Gastrocnemius medialis (tissue), 4 donors: ENCODE measurements around the gene GRHPR. TPM values are rescaled to one million over a fixed set of nuclear protein-coding genes. Genes with fewer than 3 reads are reported as not detected.

Source experiments
- ATAC-seq, 2 donors: fragments of 150-250 bp; one replicate each; pipeline ENCODE4 v1.9.1; 2016
- DNase-seq, 2 donors: peaks; one replicate each; pipeline ENCODE4 v3.0.0-alpha.2; 2019
- H3K27ac ChIP-seq, 4 donors: fragments of 200-600 bp; sonication (generic); 1 replicate in 1 of 4; 2 replicates in 3 of 4; pipeline ENCODE4 v1.5.1; 2016 to 2018; ENCODE audit warnings: mild to moderate bottlenecking in 2 of 4, moderate library complexity in 1 of 4
- H3K27me3 ChIP-seq, 3 donors: fragments of 200-600 bp; sonication (generic) in 2 of 3; 1 replicate in 1 of 3; 2 replicates in 2 of 3; pipeline versions ENCODE4 v1.5.1 to v1.6.0; 2016 to 2019; ENCODE audit warnings: mild to moderate bottlenecking in 1 of 3, moderate library complexity in 1 of 3
- H3K36me3 ChIP-seq, 2 donors: fragments of 200-600 bp; sonication (generic) in 1 of 2; one replicate each; pipeline ENCODE4 v1.5.1; 2017 to 2018
- H3K4me1 ChIP-seq, 2 donors: fragments of 200-600 bp; sonication (generic) in 1 of 2; one replicate each; pipeline ENCODE4 v1.5.1; 2016 to 2017; ENCODE audit warnings: mild to moderate bottlenecking in 2 of 2
- H3K4me3 ChIP-seq, 4 donors: fragments of 200-600 bp; sonication (generic) in 3 of 4; 1 replicate in 1 of 4; 2 replicates in 3 of 4; pipeline ENCODE4 v1.5.1; 2016 to 2019; ENCODE audit warnings: mild to moderate bottlenecking in 2 of 4
- H3K9me3 ChIP-seq, 3 donors: fragments of 200-600 bp; sonication (generic) in 2 of 3; 1 replicate in 1 of 3; 2 replicates in 2 of 3; pipeline ENCODE4 v1.5.1; 2016 to 2019
- CTCF ChIP-seq, 5 experiments: fragments of 450-650 bp in 3 of 5; fragments of 200-600 bp in 2 of 5; sonication (generic) in 2 of 5; IDR thresholded peaks in 4 of 5; conservative IDR thresholded peaks in 1 of 5; 1 replicate in 4 of 5; 2 replicates in 1 of 5; pipeline ENCODE4 v1.5.1; 2016 to 2019; ENCODE audit warnings: antibody characterized with exemption in 5 of 5, mild to moderate bottlenecking in 3 of 5, moderate library complexity in 3 of 5
- POLR2A ChIP-seq, 2 donors: fragments of 450-650 bp; IDR thresholded peaks; one replicate each; pipeline ENCODE4 v1.6.1; 2017; ENCODE audit warnings: antibody characterized with exemption in 2 of 2, mild to moderate bottlenecking in 2 of 2, moderate library complexity in 2 of 2
- in situ Hi-C, 4 donors: fragments of 200-750 bp; cut with MboI; loops; one replicate each; pipeline versions ENCODE4 v1.15.0 to v1.8.0; 2017; ENCODE audit warnings: low sequenced_read_pairs in 4 of 4
- intact Hi-C: fragments of 100-400 bp; cut with DNase I; formaldehyde crosslinking; loops from one replicate; pipeline ENCODE4 v1.15.1; 2023; ENCODE audit warnings: low total_unique reads
- total RNA-seq, 4 donors: library from RNA; depleted of rRNA; stranded (reverse); fragments of >200 nt; gene quantifications; one replicate each; pipeline versions ENCODE4 v1.1.0 to v1.2.3, GENCODE V29; 2016

The GRHPR gene
- total RNA-seq, 4 donors from 2014 or later: 119 to 138 (median 128) TPM

DNA sequence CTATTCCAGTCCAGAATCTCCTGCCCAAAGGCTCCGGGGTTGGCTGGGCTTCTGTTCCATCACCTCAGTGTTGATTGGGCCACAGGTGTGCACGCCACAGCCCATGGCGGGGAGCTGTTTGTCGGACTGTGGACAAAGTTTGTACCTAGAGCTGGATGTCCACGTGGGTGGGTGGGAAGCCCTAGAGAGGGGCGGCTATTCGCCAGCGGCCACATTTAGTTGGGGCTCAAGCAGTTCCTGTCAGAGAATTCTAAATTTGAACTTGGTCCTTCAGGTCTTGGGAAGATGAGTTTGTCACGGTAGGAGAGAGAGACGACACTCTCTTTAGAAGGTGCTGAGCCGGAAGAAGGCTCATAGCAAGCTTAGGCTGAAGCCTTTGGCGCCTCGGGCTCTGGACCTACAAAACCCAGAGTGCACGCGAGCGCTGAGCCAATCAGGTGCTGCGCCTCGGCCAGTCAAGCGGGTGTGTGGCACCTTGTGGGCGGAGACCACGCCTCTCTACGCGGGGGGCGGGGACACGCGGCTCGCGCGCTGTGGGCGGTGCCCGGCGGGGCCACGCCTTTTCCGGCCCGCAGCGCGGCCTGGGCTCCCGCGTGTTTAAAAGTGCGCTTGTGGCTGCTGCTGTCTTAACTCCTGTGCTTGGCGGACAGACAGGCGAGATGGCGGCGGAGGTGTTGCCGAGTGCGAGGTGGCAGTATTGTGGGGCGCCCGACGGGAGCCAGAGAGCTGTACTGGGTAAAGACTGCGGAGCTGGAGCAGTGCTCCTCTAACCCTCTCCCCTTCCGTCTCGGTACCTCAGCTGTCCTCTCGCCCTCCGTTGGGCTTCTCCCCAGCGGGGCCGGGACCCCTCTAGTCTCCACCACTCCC, 63.1 kb downstream of the GRHPR start, which contains the start of gene POLR1E:
Gene POLR1E (plus strand): TSS at position 560 of the 867 bp plus-strand sequence. CDS start 100 bp downstream, at position 660.
- Histone ChIP-seq H3K4me3 (peak within 1 kb of the TSS; percentile 75 to 89 (median 82)), H3K27ac (peak within 1 kb of the TSS; percentile 85 to 89 (median 88)), H3K9me3 (no peaks in the 10 kb centered on the region), H3K4me1 (peaks cover 21 to 26% of the 10 kb centered on the region in 2 donors), H3K27me3 (no peaks in the 10 kb centered on the region), H3K36me3 (peaks cover 0 to 18% of the 10 kb centered on the region in 2 donors)
- TF ChIP-seq POLR2A (IDR thresholded peaks at IDR 0.05) (peak; percentile 77 to 80), CTCF (IDR thresholded peaks at IDR 0.05 in 4 of 5, conservative IDR thresholded peaks at IDR 0.05 in 1 of 5) (no peak)
- in situ Hi-C loops (loop anchor here in 2 of 4 donors (10.0 kb wide), 2 partner anchors 71 to 89 kb away; partner anchors contain the start of gene FBXO10 (in 1 of the 2)), intact Hi-C loops (loop anchor here (1.0 to 10.0 kb wide), 5 partner anchors 20 to 899 kb away; partner anchors contain the start of genes FBXO10, GRHPR and ZBTB5)
- ATAC-seq (peak; percentile 95), DNase-seq (peak; percentile 86 to 94)

GRCh38 chr9:37486256-37486615, 63.7 kb downstream of the GRHPR start:
- DNase-seq (no peak), ATAC-seq (no peak)
- in situ Hi-C loops: loop anchor here in 2 of 4 donors (10.0 kb wide), 2 partner anchors 71 to 89 kb away; partner anchors contain the start of gene FBXO10 (in 1 of the 2)
- peaks cover 0 to 25% of the 10 kb centered on the region in 2 donors for H3K36me3 ChIP-seq
- TF ChIP-seq CTCF (IDR thresholded peaks at IDR 0.05 in 4 of 5, conservative IDR thresholded peaks at IDR 0.05 in 1 of 5): no peak
- no peak for TF ChIP-seq POLR2A (IDR thresholded peaks at IDR 0.05)
- H3K27me3 ChIP-seq: no peaks in the 10 kb centered on the region
- H3K4me1 ChIP-seq: peaks cover 21 to 26% of the 10 kb centered on the region in 2 donors
- peak overlapping the region; percentile 75 to 89 (median 82) for H3K4me3 ChIP-seq
- H3K27ac ChIP-seq: peak overlapping the region; percentile 85 to 89 (median 88)
- H3K9me3 ChIP-seq: no peaks in the 10 kb centered on the region
- intact Hi-C loops: loop anchor here (5.0 to 10.0 kb wide), 4 partner anchors 64 to 899 kb away; partner anchors contain the start of genes FBXO10 and GRHPR

Other genes with a start within 250 kb of the GRHPR start
- gene ZBTB5, start 42.8 kb downstream of the GRHPR start, total RNA-seq: 1 to 10 TPM; 5.6 to 7.0 (median 6.7) TPM
- gene POLR1E, start 63.3 kb downstream of the GRHPR start, total RNA-seq: 10 to 100 TPM; 16.7 to 22.3 (median 17.6) TPM
- 10 to 100 TPM; 49.8 to 62.2 (median 53.5) TPM for gene FBXO10, start 153.7 kb downstream of the GRHPR start, total RNA-seq
- 100 to 1,000 TPM in 2 of 4 donors, 10 to 100 TPM in 2; 75.3 to 137 (median 93.3) TPM for gene TOMM5, start 169.9 kb downstream of the GRHPR start, total RNA-seq
- 1 to 10 TPM in 2 of 4 donors, under 1 TPM in 2; 0.46 to 1.7 (median 1.0) TPM for gene FRMPD1, start 228.3 kb downstream of the GRHPR start, total RNA-seq